Tibial artery (tissue), 4 donors: ENCODE results near the gene HELT.

ENCODE experiments used
- DNase-seq, 2 donors: peaks; one replicate each; pipeline ENCODE4 v3.0.0-alpha.2; 2019
- H3K27ac ChIP-seq, 2 donors: fragments of 200-600 bp; sonication (generic) in 1 of 2; 1 replicate in 1 of 2; 2 replicates in 1 of 2; pipeline ENCODE4 v1.5.1; 2018 to 2019; ENCODE audit warnings: mild to moderate bottlenecking in 1 of 2
- H3K27me3 ChIP-seq, 2 donors: fragments of 200-600 bp; sonication (generic) in 1 of 2; one replicate each; pipeline versions ENCODE4 v1.5.1 to v1.6.0; 2016 to 2019
- H3K36me3 ChIP-seq, 3 donors: fragments of 200-600 bp; sonication (generic) in 2 of 3; one replicate each; pipeline ENCODE4 v1.5.1; 2016 to 2019; ENCODE audit warnings: mild to moderate bottlenecking in 2 of 3
- H3K4me1 ChIP-seq, 4 donors: fragments of 200-600 bp; sonication (generic) in 2 of 4; 1 replicate in 3 of 4; 2 replicates in 1 of 4; pipeline ENCODE4 v1.5.1; 2016 to 2019
- H3K4me3 ChIP-seq, 2 donors: fragments of 200-600 bp; sonication (generic) in 1 of 2; 1 replicate in 1 of 2; 2 replicates in 1 of 2; pipeline ENCODE4 v1.5.1; 2018 to 2019; ENCODE audit warnings: mild to moderate bottlenecking in 2 of 2
- H3K9me3 ChIP-seq, 3 donors: fragments of 200-600 bp; sonication (generic) in 1 of 3; one replicate each; pipeline ENCODE4 v1.5.1; 2016 to 2019
- intact Hi-C: fragments of 100-400 bp; cut with DNase I; formaldehyde crosslinking; loops from one replicate; pipeline ENCODE4 v1.15.0; 2023; ENCODE audit warnings: low total_unique reads
- TF ChIP-seq, protein P1 (sequence below), 2 experiments: fragments of 200-600 bp in 1 of 2; fragments of 450-650 bp in 1 of 2; IDR thresholded peaks; one replicate each; pipeline ENCODE4 v1.5.1; 2017 to 2019; ENCODE audit warnings: antibody characterized with exemption in 2 of 2, mild to moderate bottlenecking in 1 of 2, moderate library complexity in 1 of 2

The HELT gene

DNA sequence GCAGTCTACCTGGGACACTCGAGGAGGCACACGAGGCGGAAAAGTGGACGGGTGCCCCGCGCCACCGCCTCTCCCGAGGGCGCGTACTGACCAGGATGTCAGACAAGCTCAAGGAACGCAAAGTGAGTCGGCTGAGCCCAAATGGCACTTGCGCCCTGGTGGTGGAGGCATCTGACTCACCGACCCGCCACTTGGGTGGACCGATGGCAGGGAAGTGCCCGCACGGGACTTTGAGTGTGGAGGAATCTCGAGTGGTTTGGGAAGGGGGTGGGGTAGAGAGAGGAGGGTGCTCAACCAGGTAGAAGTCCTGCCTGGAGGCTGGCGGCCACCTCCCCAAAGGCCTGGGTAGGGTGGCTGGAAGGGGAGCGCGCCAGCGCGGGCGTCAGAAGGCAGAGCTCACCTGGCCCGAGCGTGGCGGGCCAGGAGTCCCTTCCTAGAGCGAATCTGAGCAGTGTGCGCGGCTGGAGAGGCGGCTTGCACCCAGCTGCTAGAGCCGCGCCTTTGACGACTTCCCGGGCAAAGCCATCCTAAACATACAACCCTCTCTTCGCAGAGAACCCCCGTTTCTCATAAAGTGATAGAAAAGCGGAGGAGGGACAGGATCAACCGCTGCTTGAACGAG lies 655 bp downstream of the HELT start:
- Histone ChIP-seq H3K9me3 (no peaks in the 10 kb centered on the region), H3K27ac (no peak overlapping the region), H3K27me3 (peaks cover 0 to 93% of the 10 kb centered on the region in 2 donors), H3K4me3 (no peak overlapping the region), H3K36me3 (no peaks in the 10 kb centered on the region), H3K4me1 (peaks cover 0 to 47% (median 36%) of the 10 kb centered on the region in 4 donors)
- DNase-seq: no peak
- TF ChIP-seq, protein P1, sequence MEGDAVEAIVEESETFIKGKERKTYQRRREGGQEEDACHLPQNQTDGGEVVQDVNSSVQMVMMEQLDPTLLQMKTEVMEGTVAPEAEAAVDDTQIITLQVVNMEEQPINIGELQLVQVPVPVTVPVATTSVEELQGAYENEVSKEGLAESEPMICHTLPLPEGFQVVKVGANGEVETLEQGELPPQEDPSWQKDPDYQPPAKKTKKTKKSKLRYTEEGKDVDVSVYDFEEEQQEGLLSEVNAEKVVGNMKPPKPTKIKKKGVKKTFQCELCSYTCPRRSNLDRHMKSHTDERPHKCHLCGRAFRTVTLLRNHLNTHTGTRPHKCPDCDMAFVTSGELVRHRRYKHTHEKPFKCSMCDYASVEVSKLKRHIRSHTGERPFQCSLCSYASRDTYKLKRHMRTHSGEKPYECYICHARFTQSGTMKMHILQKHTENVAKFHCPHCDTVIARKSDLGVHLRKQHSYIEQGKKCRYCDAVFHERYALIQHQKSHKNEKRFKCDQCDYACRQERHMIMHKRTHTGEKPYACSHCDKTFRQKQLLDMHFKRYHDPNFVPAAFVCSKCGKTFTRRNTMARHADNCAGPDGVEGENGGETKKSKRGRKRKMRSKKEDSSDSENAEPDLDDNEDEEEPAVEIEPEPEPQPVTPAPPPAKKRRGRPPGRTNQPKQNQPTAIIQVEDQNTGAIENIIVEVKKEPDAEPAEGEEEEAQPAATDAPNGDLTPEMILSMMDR (IDR thresholded peaks at IDR 0.05): no peak
- intact Hi-C loops: no loop called here

DNA sequence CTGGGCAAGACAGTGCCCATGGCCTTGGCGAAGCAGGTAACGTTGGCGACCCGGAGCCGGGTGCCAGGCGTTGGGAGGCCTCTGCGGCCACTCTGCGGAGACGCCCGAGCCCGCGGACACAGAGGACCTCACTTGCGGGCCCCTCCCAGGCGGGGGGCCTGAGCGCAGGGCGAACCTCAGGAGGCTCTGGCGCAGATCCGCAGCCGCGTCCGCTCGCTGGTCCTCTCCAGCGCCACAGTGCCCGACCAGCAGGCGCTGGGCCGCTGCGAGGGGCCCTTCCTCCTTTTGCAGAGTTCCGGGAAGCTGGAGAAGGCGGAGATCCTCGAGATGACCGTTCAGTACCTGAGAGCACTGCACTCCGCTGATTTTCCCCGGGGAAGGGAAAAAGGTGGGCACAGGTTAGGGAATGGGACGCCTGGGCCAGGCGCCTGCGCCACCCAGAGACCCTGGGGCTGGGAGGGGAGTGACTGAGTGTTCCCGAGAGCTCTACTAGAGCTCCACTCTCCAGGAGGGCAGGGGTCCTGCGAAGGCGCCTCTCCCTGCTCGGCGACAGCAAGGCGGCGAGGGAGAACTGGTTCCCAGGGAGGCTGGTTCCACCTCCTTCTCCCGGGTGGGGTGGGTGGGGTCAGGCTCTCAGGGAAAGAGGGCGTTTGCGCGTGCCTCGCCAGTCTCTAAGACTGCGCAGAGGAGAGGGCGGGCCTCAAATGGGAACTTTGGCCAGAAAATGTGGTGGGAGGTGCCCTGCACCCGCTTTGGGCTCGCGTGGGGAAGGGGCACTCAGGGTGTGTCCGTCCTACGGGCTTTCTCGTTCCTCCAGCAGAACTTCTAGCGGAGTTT lies 1.4 kb downstream of the HELT start:
- no peak overlapping the region for H3K27ac ChIP-seq
- DNase-seq: no peak
- H3K4me3 ChIP-seq: peak overlapping the region; percentile 5 to 44
- peaks cover 0 to 47% (median 36%) of the 10 kb centered on the region in 4 donors for H3K4me1 ChIP-seq
- peaks cover 0 to 92% of the 10 kb centered on the region in 2 donors for H3K27me3 ChIP-seq
- intact Hi-C loops: no loop called here
- H3K36me3 ChIP-seq: no peaks in the 10 kb centered on the region
- TF ChIP-seq, protein P1 (IDR thresholded peaks at IDR 0.05): no peak
- H3K9me3 ChIP-seq: no peaks in the 10 kb centered on the region

DNA sequence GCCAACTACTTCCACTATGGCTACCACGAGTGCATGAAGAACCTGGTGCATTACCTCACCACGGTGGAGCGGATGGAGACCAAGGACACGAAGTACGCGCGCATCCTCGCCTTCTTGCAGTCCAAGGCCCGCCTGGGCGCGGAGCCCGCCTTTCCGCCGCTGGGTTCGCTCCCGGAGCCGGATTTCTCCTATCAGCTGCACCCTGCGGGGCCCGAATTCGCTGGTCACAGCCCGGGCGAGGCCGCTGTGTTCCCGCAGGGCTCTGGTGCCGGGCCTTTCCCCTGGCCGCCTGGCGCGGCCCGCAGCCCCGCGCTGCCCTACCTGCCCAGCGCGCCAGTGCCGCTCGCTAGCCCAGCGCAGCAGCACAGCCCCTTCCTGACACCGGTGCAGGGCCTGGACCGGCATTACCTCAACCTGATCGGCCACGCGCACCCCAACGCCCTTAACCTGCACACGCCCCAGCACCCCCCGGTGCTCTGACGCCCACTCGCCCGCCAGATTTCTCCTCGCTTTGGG lies 2.1 kb downstream of the HELT start:
- intact Hi-C loops: no loop called here
- Histone ChIP-seq H3K9me3 (no peaks in the 10 kb centered on the region), H3K27me3 (peaks cover 0 to 90% of the 10 kb centered on the region in 2 donors), H3K4me1 (peaks cover 0 to 47% (median 36%) of the 10 kb centered on the region in 4 donors), H3K27ac (no peak overlapping the region), H3K4me3 (peak overlapping the region; percentile 5 to 44), H3K36me3 (no peaks in the 10 kb centered on the region)
- TF ChIP-seq, protein P1 (IDR thresholded peaks at IDR 0.05): no peak
- no peak for DNase-seq

DNA sequence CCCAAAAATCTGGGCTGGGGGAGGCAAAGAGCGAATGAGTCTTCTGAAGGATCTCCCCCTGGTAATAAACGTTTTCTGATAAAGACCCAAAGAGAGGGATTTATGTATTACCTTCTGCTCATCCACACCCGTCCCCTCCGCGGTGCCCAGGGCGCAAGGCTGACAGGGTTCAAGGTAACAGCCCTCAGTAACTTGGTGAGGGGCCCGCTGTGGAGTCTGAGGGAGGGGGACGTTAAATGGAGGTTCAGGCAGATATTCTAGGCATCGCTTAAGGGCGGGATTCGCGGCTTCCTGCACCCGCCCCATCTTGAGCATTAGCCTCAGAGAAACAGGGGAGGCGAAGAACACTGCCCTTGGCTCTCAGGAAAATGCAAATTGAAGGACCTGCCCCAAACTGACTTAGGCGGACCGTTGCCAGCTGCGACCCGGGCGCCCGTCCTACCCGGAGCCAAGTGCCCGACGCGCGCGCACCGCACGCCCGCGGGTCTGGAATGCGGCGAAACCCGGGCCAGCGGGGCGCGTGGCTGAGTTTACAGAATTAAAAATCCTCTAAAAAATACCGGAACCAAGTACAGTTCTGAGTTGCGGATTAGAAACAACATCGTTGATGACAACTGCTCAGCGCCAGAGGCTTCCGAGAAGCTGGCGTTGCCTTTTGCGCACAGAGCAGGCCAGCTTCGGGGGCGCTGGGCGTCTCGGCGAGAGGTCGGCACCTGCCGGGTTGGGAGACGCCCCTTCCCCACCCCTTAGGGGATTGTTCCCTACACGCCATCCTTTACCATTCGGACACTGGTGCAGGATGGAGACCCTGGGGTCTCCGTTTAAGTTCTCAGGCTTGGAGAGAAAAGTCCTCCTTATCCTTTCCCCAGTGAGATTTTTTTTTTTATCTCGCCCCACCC lies 2.8 kb downstream of the HELT start:
- H3K27me3 ChIP-seq: peaks cover 0 to 88% of the 10 kb centered on the region in 2 donors
- H3K9me3 ChIP-seq: no peaks in the 10 kb centered on the region
- intact Hi-C loops: no loop called here
- peaks cover 0 to 47% (median 36%) of the 10 kb centered on the region in 4 donors for H3K4me1 ChIP-seq
- no peak overlapping the region for H3K27ac ChIP-seq
- H3K4me3 ChIP-seq: peak overlapping the region in 1 of 2 donors; percentile 44
- DNase-seq: no peak
- TF ChIP-seq, protein P1 (IDR thresholded peaks at IDR 0.05): no peak
- no peaks in the 10 kb centered on the region for H3K36me3 ChIP-seq

DNA sequence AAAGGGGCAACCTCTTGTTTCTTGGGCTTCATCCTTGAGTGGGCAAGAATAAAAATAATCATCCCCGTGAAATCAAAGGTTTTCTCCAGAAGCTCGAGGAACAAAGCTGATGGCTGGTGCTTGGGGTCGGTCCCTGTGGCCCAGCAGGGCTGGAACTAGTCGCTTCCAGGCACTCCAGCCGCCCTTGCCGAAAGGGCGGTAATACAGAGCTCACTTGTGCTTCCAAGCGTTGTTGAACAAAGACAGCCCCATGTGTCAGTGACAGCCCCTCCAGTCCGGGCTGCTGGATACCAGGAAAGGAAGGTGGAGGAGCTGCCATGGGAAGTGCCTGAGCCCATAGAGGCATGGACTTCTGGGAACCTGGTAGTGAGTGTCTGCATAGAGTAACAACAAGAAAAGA lies 5.2 kb downstream of the HELT start:
- no peak for DNase-seq
- Histone ChIP-seq H3K27ac (no peak overlapping the region), H3K9me3 (no peaks in the 10 kb centered on the region), H3K27me3 (peaks cover 0 to 65% of the 10 kb centered on the region in 2 donors), H3K4me1 (peaks cover 0 to 32% (median 29%) of the 10 kb centered on the region in 4 donors), H3K36me3 (no peaks in the 10 kb centered on the region), H3K4me3 (no peak overlapping the region)
- TF ChIP-seq, protein P1 (IDR thresholded peaks at IDR 0.05): no peak
- intact Hi-C loops: no loop called here
